ENCODE measurements around the gene TSPAN32.

Gene TSPAN32

GRCh38 chr11:2289350-2289749 is 12.5 kb upstream of the TSPAN32 start:
- no peak for DNase-seq (ENCODE audit: low read depth, low spot score)

DNA sequence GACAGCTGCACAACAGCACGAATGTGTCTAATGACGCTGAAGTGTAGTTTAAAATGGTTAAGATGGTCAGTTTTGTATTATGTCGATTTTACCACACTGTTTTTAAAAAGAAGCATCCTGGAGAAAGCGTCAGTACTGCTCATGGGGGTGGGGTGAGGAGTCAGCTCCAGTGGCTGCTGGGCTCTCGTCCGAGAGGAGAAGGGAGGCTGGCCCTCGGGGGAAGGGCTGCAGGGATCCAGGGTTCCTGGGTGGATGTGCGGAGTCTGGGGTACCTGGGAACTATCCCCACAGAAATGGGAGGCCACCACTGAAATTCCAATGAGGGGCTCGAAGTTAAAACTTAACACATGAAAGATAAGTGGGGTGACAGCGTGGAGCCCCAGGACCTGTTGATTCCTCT is 12.0 kb upstream of the TSPAN32 start:
- no peak for DNase-seq (ENCODE audit: low read depth, low spot score)

- DNase-seq (ENCODE audit: low read depth, low spot score) = no peak
Measured at GRCh38 chr11:2290351-2290841, 11.4 kb upstream of the TSPAN32 start.

DNA sequence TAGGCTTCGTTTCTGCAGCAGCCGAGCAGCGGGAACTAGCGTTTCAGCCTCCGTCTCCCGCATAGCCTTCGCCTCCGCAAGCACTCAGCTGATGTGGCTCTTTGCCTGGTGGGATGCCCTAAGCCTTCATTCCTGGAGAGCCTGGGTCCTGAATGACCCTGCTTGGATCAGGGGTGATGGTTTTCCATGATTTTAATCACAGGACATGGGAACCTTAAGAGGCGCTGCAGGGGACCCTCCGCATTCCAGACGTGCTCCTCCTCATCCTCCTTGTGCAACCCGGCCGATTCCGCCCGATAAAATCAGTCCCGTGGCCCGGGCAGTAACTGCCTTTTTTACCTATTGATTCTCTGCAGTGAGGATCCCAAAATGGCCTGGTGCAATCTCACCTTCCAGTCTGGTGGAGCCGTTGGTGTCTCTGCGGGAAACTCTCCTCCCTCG is 8.3 kb upstream of the TSPAN32 start:
- DNase-seq (ENCODE audit: low read depth, low spot score) = no peak

DNA sequence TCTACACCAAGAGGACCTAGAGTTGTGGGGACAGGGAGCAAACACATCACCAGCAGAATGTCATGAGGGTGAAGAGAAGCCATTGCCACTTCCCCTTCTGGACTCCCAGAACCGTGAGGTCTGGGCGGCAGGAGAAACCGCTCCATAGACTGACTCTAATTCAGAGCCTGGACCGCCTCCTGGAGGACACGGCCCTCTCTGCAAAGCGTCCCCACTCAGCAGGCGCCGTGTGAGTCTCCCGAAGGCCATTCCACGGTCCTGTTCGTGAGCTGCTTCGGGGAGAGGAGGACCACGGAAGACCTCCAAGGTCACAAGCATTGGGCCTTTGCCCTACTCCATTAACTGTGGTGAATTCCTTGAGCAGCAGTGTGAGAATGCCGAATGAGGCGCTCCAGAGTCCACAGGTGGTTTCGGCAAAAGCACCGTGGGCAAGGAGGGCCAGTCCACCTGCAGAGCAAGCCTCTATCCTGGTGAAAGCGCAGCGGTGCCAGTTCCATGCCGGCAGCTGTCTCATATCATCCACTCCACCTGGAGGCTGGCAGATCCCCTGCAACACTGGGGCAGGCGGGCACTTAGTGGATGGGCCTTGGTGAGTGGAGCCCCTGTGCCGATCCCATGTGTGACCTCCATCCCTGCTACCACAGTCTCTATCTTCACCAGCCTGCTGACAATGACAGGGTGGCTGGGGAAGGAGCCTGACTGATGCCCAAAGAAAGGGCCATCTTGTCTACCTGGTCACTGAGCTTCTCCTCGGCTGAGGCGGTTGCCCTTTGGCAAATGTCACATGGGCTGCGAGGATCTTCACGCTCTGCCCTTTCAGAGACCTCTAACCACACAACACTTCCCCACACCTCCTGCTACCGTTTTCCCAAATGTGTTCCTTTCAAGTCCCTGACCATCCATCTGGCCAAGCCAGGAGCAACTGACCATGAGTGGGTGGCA is 7.6 kb upstream of the TSPAN32 start:
- DNase-seq (ENCODE audit: low read depth, low spot score) = no peak

DNA sequence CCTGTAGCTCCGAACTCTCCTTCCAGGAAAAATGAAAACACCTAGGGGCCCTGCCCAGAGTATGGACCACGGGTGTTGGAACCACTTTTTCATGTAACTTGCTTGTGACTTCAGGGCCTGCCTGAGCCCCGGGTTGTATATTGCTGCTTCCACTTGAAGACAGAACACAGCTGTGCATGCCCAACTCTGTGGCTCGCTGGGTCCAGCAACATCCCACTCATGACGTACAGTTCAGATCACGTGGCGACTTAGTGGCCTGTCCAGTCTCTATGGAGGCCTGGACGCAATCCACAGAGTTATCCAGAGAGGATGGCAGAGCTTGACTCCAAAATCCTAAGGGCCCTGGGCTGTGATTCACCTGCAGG is 6.9 kb upstream of the TSPAN32 start:
- no peak for DNase-seq (ENCODE audit: low read depth, low spot score)

- DNase-seq (ENCODE audit: low read depth, low spot score) = no peak
Measured at GRCh38 chr11:2295971-2296912, 5.6 kb upstream of the TSPAN32 start.

- DNase-seq (ENCODE audit: low read depth, low spot score) = no peak
Measured at GRCh38 chr11:2296913-2297622, 4.7 kb upstream of the TSPAN32 start.

- DNase-seq (ENCODE audit: low read depth, low spot score) = no peak
Measured at GRCh38 chr11:2297623-2298030, 4.2 kb upstream of the TSPAN32 start.

DNA sequence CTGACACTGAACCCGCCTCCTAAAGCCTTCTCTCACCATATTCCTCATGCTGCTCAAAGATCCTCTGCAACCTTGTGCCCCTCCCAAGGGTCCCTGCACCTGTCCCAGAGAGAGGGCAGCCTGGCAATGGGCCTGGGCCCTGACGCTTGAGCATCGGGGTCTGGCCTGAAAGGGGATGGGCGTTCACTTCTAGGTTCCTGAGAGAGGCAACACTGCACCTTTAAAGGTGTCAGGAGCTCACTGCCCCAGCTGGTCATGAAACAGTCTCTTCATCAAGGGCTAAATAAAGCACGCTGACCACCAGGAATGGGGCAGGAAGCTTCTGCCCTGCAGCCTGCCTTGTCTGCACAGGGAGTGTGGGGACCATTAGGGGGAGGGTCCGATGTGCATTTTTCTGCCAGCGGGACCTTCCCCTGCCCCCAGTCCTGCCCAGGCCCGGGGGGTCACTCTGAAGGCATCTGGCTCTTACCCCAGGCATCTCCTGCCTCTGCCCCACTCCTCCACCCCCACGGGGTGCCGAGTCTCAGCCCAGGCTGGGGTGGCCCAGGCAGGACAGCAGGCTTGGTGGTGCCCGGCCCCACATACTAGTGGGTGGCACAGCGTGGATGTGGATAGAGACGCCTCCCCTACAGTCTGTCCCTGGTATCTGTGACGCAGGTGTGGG is 3.5 kb upstream of the TSPAN32 start:
- no peak for DNase-seq (ENCODE audit: low read depth, low spot score)

GRCh38 chr11:2298795-2299761 is 2.7 kb upstream of the TSPAN32 start:
- no peak for DNase-seq (ENCODE audit: low read depth, low spot score)

DNA sequence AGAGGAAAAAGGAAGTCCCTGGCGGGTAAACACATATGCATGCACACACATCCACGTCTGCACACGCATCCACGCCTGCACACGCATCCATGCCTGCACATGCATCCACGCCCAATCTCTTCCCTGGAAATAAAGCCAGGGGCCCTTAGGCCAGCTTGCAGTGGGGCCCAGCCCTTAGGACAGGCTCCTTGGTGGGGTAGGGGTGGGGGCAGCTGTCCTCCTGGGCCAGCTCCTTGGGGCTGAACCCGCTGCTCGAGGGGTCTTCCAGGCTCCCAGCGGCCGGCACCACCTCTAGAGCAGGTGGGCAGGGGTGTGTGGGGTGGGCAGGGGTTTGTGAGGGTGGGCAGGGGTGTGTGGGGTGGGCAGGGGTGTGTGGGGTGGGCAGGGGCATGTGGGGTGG is 2.0 kb upstream of the TSPAN32 start:
- DNase-seq (ENCODE audit: low read depth, low spot score) = no peak

GRCh38 chr11:2300290-2300935 is 1.4 kb upstream of the TSPAN32 start:
- no peak for DNase-seq (ENCODE audit: low read depth, low spot score)

GRCh38 chr11:2300936-2301630 is 730 bp upstream of the TSPAN32 start:
- no peak for DNase-seq (ENCODE audit: low read depth, low spot score)

- no peak for DNase-seq (ENCODE audit: low read depth, low spot score)
Measured at GRCh38 chr11:2302306-2302895, 588 bp downstream of the TSPAN32 start.

- DNase-seq (ENCODE audit: low read depth, low spot score) = no peak
Measured at GRCh38 chr11:2302896-2303626, 1.2 kb downstream of the TSPAN32 start.

DNA sequence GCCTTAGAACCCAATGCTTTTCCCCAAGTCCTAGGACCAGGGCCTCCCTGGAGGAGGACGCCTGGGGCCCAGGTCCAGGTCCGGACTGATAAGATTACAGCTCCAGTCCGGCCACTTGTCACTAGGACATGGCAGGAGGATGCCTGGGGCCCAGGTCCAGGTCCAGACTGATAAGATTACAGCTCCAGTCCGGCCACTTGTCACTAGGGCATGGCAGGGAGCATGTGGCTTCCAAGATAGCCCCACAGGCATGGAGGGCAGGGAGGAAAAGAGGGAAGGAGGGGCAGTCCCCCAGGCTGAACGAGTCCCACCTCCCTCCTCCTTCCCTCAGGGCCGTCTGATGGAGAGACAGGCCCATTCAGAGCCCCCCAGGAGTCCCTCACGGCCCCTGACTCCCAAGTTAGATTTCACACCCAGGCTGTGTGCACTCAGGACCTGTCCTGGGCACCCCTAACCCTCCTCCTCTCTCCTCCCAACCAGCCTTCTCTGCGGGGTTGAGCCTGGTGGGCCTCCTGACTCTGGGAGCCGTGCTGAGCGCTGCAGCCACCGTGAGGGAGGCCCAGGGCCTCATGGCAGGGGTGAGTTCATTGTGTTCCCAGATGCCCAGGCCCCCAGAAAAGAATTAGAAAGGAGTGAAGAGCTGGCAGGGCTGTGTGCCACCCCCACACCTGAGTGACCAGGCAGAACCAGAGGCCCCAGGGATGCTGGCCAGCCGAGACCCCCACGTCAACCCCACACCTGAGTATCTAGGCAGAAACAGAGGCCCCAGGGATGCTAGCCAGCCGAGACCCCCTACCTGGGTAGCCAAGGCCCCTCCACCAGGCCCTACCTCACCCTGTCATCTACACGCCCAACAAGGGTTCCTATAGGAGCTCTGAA is 2.1 kb downstream of the TSPAN32 start:
- no peak for DNase-seq (ENCODE audit: low read depth, low spot score)

Data from smooth muscle cell of the brain vasculature (primary cell).